Astrocyte of the hippocampus (primary cell): ENCODE data around the gene SLC30A5.
"Not testable (repeated sequence)": the region's sequence is repeated elsewhere in the genome, so short reads cannot be mapped to it uniquely, and the experiment has no call there.

Experiments used
- DNase-seq: peaks from one replicate; pipeline ENCODE4 v3.0.0; 2011; ENCODE audit warnings: low read depth, low spot score

Gene SLC30A5

DNA sequence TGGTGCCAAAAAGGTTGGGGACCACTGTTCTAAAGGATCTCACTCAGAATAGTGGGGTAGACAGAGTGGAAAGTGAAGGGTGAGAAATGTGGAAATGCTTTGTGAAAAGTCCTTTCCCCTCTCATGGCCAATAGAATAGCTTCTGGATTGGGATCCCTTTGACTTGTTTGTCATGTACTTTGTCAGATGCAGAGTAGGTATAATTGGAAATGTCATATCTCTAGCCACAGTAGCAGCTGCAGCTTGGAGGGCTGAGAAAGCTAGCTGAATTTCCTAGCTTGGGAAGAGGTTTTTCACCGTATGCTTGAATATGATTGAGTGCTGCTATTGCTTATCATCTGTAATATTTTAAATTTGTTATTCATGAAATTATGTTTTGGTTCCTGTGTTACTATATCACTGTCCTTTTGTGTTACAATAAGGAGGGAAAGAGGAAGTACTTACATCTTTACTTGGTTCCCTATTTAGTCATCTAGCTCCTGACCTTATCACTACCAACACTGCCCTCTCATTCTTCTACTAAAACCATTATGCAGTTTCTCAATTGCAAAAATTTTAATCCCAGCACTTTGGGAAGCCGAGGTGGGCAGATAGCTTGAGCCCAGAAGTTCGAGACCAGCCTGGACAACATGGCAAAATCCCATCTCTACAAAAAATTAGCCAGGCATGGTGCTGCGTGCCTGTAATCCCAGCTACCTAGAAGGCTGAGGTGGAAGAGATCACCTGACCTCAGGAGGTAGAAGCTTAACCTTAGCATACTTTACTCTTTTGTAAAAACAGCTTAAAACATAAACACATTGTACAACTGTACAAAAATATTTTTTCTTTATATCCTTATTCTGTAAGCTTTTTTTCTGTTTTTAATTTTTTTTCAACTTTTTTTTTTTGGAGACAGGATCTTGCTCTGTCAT, 12.4 kb downstream of the SLC30A5 start:
- no peak for DNase-seq

DNA sequence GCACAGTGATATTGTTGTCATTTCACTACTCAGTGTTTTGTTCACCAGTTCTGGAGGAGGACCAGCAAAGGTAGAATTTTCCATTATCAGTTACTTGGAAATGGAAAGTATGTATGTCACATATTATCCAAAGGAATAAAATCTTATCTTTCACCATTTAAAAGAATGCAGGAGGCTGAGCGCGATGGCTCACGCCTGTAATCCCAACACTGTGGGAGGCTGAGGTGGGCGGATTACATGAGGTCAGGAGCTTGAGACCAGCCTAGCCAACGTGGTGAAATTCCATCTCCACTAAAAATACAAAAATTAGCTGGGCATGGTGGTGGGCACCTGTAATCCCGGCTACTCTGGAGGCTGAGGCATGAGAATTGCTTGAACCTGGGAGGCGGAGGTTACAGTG, 14.6 kb downstream of the SLC30A5 start:
- DNase-seq: not testable (repeated sequence)

DNA sequence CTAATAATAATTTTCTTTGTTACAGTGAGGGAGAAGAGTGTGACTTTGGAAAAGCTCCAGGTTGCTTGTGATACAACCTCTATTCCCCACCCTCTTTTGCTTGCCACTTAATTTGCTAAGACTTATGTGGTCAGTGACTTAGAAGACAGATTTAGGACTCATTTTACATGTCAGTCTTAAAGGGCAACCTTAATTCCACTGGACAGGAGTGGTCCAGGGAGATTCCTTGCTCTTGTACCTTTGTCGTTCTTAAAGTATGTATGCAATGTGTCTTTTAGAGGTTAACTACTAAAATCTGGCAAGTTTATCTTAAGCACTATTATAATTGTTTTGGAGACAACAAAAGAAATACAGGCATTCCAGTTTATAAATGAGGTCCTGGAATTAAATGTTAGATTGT, 20.0 kb downstream of the SLC30A5 start:
- DNase-seq: peak; percentile 9

DNA sequence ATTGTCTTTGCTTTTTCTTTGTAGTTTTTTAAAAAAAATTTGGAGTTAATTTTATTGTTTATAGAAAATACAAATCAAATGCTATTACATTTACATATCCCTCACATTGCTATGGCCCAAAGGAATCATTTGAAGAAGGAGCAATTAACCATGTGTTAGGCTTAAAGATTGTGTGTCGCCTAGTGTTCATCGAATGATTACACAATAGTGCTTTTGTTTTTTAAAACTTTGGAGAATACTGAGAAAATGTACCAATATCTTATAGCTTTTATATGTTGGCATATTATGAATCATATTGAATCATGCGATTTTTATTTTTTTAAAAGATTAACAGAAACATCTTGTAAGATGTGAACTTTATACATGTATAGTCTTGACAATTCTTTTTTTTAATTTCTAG, 21.7 kb downstream of the SLC30A5 start:
- no peak for DNase-seq

DNA sequence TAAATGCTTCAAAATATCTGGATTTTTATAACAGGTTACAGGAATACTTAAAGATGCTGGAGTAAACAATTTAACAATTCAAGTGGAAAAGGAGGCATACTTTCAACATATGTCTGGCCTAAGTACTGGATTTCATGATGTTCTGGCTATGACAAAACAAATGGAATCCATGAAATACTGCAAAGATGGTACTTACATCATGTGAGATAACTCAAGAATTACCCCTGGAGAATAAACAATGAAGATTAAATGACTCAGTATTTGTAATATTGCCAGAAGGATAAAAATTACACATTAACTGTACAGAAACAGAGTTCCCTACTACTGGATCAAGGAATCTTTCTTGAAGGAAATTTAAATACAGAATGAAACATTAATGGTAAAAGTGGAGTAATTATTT, 35.6 kb downstream of the SLC30A5 start:
- no peak for DNase-seq

DNA sequence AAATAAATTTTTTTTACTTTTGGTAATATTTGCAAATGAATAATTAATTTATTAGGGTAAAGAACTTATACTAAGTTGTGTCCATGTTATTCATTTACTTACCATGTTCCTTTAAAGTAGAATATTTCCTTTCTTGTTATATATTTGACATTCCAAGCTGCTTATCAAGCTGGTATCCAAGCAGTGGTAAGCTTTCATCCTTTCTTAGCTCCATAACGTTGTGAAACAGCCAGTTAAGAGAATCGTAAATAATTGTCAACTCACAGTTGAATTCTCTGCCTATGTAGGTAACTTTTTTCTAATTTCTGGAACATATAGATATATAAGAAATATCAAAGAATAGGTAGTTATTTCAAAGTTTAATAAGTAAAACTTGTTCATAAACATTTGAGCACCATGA, 36.4 kb downstream of the SLC30A5 start:
- no peak for DNase-seq

DNA sequence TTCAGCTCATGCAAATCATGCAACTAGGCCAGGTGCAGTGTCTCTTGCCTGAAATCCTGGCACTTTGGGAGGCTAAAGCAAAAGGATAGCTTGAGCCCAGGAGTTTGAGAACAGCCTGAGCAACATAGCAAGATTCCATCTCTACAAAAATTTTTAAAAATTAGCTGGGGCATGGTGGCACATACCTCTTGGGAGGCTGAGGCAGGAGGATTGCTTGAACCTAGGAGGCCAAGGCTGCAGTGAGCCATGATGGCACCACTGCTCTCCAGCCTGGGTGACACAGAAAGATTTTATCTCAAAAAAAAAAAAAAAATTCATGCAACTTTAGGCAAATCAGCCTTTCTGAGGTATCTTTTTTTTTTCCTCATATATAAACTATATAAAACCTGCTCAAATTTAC, 37.5 kb downstream of the SLC30A5 start:
- DNase-seq: no peak

DNA sequence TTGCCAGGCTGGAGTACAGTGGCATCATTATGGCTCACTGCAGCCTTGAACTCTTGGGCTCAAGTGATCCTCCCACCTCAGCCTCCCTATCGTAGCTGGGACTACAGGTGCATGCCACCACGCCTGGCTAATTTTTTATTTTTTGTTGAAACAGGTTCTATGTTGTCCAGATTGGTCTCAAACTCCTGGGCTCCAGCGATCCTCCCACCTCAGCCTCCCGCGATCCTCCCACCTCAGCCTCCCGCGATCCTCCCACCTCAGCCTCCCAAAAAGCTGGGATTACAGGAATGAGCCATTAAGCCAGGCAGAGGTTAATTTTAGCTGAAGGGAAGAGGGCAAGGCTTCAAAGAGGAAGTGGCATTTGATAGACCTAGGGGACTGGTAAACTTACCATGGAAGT, 40.3 kb downstream of the SLC30A5 start:
- no peak for DNase-seq

DNA sequence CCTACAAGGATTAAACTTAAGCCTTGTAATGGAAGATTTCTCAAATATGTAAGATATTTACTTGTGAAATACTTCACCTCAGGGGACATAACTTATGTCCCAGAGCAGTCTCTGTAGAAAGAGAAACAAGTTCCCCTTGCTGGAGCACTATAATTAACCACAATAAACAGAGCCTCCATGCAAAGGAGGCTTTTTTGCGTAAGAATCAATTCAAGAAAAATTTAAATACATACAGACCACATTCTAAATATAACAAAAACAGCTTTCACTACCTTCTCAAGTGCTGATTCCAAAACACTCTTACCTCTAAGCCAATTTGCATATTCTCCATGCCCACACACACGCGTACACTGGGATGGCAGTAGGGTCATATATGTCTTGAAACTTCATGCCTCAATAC, 42.5 kb downstream of the SLC30A5 start:
- DNase-seq: no peak

DNA sequence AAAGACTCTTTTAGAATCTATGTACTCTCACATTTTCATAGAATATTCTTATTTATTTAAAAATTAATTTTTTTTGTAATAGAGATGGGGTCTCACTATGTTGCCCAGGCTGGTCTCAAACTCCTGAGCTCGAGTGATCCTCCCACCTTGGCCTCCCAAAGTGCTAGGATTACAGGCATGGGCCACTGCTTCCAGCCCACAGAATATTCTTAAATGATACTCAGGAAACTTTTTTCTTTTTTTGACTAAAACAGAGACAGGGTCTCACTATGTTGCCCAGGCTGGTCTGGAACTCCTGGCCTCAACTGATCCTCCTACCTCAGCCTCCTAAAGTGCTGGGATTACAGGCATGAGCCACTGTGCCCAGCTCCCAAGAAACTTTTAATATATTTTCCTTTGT, 43.4 kb downstream of the SLC30A5 start:
- not testable (repeated sequence) for DNase-seq

DNA sequence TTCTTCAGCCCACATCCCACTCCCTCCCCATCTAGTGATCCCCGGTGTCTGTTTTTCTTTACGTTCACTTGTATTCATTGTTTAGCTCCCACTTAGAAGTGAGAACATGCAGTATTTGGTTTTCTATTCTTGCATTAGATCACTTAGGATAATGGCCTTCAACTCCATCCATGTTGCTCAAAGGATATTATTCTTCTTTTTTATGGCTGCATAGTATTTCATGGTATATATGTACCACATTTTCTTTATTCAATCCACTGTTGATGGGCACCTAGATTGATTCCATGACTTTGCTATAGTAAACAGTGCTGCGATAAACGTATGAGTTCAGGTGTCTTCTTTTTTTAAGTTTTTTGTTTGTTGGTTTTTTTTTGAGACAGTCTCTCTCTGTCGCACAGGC, 44.0 kb downstream of the SLC30A5 start:
- DNase-seq: no peak

DNA sequence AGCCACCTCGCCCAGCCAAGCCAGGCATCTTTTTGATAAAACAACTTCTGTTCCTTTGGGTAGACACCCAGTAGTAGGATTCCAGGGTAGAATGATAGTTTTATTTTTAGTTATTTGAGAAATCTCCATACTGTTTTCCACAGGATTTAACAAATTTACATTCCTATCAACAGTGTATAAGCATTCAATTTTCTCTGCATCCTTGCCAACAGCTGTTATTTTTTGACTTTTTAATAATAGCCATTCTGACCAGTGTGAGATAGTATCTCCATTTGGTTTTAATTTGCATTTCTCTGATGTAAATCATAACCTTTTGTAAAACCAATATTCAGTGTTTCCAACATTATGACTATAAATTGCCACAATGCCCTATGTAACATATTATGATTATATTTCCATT, 45.0 kb downstream of the SLC30A5 start:
- no peak for DNase-seq

DNA sequence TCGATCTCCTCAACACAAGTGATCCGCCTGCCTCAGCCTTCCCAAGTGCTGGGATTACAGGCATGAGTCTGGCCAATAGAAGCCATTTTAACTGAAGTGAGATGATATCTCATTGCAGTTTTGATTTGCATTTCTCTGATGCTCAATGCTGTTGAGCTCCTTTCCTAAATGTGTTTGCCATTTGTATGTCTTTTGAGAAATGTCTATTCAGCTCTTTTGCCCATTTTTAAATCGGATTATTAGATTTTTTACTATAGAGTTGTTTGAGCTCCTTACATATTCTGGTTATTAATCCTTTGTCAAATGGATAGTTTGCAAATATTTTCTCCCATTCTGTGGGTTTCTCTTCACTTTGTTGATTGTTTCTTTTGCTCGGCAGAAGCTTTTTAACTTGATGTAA, 46.4 kb downstream of the SLC30A5 start:
- not testable (repeated sequence) for DNase-seq

DNA sequence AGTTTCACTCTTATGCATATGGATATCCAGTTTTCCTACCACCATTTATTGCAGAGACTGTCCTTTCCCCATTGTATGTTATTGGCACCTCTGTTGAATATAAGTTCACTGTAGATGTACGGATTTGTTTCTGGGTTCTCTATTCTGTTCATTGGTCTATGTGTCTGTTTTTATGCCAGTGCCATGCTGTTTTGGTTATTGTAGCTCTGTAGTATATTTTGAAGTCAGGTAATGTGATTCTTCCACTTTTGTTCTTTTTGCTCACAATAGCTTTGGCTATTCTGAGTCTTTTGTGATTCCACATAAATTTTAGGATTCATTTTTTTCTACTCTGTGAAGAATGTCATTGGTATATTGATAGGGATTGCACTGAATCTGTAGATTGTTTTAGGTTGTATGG, 47.0 kb downstream of the SLC30A5 start:
- no peak for DNase-seq

DNA sequence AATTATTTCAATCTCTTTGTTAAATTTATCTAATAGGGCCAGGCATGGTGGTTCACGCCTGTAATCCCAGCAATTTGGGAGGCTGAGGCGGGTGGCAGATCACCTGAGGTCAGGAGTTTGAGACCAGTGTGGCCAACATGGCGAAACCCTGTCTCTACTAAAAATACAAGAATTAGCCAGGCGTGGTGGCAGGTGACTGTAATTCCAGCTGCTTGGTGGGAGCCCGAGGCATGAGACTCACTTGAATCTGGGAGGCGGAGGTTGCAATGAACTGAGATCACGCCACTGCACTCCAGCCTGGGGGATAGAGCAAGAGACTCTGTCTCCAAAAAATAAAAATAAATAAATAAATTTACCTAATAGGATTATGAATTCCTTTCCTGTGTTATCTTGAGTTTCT, 54.8 kb downstream of the SLC30A5 start:
- DNase-seq: not testable (repeated sequence)

DNA sequence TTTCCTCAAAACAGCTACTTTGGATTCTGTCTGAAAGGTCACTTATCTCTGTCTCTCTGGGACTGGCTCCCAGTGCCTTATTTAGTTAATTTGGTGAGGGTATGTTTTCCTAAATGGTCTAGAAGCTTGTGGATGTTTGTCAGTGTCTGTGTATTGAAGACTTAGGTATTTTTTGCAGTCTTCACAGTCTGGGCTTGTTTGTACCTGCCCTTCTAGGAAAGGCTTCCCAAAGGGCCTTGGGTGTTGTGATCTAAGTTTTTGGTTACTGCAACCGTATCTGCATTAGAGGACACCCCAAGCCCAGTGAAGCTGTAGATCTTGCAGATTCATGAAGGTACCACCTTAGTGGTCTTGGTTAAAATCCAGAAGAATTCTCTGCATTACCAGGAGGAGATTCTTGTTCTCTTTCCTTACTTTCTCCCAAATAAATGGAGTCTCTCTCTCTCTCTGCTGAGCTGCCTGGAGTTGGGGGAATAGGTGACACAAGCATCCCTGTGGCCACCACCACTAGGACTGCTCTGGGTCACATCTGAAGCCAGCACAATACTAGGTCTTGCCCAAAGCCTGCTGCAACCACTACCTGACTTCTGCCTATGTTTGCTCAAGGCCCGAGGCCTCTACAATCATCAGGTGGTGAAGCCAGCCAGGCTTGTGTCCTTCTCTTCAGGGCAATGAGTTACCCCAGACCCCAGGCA, 55.3 kb downstream of the SLC30A5 start:
- DNase-seq: no peak

DNA sequence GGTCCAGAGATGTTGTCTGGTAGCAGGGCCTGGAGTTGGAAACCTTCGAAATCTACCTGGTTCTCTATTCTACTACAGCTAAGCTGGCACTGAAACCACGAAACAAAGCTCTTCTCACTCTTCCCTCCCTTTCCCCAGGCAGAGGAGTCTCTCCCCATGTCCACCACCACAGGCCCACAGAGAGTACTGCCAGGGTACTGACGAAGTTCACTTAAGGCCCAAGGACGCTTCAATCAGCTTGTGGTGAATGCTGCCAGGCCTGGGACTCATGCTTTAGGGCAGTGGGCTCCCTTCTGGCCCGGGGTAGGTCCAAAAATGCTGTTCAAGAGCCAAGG, 55.8 kb downstream of the SLC30A5 start:
- DNase-seq: no peak

DNA sequence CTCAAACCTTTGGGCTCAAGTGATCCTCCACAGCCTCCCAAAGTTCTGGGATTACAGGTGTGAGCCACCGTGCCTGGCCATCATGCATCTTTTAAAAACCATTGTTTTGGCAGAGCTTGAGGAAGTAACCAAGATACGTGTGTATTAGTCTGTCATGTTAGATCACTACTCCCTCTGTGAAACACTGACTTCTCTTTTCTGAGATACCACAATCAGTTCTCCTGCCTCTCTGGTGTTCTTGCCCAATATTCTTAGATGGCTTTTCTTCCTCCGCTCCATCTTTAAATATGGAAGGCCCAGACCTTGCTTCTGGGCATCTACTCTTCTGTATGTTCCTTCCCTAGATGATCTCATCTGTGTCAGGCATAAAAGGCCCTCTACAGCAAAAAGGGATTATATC, 58.9 kb downstream of the SLC30A5 start:
- no peak for DNase-seq

DNA sequence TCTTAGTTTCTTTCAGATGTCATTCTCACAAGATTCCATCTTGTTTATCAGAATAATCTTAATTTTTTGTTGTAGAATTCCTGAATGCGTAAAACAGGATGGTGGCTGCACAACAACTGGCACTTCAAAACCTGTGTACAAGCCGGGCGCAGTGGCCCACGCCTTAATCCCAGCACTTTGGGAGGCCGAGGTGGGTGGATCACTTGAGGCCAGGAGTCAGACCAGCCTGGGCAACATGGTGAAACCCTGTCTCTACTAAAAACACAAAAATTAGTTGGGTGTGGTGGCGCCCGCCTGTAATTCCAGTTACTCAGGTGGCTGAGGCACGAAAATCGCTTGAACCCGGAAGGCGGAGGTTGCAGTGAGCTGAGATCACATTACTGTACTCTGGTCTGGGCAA, 62.6 kb downstream of the SLC30A5 start:
- DNase-seq: no peak

DNA sequence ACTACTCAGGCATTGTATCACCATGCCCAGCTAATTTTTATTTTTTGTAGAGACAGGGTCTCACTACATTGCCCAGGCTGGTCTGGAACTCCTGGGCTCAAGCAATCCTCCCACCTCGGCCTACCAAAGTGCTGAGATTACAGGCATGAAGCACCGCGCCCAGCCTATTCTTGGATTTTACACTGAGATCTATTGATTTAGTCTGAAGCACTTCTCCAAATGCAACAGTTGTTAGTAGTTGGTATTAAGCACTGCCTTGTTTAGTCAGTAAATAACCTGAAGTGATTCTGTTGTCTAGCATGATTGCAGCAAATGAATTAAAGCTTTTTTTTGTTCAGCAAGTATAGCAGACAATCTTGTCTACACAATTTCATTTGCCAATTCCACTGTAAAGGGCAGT, 64.2 kb downstream of the SLC30A5 start:
- DNase-seq: no peak

DNA sequence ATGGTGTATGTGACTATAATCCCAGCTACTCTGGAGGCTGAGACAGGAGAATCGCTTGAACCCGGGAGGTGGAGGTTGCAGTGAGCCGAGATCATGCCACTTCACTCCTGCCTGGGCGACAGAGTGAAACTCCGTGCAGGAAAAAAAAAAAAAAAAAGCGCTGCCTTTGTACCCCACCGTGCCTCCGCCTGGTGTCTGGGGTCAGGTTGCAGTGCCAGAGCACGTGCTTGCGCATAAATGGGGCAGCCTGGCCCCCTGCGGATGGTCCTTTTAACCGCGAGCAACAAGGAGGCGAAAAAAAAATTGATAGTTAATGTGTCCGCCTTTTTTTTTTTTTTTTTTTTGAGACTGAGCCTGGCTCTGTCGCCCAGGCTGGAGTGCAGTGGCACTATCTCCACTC, 66.8 kb downstream of the SLC30A5 start:
- DNase-seq: no peak

DNA sequence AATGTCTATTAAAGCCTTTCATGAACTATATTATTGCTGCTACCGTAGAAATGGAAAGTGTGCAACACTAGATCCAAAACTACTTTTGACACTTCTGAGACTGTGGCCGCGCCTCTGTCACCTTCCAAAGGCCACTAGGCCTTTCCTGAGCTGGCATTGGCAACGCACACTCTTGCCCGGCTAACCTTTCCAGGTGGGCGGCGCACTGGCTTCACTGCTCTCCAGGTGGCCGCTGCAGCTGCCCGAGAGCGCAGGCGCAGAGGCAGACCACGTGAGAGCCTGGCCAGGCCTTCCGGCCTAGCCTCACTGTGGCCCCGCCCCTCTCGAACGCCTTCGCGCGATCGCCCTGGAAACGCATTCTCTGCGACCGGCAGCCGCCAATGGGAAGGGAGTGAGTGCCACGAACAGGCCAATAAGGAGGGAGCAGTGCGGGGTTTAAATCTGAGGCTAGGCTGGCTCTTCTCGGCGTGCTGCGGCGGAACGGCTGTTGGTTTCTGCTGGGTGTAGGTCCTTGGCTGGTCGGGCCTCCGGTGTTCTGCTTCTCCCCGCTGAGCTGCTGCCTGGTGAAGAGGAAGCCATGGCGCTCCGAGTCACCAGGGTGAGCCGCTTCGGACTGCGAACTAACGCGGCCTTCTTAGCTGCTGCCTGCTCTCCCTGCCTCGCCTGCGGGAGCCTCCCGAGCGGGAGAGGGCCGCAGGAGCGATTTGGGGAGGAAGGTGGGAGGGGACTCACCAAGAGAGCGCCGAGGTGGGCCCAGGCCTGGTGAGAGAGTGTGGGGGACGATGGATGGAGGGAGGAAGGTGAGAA, 73.1 kb downstream of the SLC30A5 start, which contains the start of gene CCNB1:
TSS of gene CCNB1 (plus strand) at position 465 of the 807 bp plus-strand sequence. CDS start at position 578, 113 bp downstream.
- DNase-seq: peak; percentile 99
